ENCODE results near the gene TNPO1.

DNA sequence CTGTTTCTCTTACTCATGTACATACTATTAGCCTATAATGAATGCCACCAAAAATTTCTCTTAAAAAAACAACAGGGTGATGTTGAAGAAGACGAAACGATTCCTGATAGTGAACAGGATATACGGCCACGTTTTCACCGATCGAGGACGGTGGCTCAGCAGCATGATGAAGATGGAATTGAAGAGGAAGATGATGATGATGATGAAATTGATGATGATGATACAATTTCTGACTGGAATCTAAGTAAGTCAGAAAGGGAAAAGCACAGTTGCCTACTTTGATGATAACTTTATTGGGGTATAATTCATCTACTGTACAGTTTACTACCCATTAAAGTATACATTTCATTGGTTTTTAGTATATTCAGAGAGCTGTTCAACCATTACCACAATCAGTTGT is 66.5 kb downstream of the TNPO1 start:
- TF ChIP-seq, protein P1, sequence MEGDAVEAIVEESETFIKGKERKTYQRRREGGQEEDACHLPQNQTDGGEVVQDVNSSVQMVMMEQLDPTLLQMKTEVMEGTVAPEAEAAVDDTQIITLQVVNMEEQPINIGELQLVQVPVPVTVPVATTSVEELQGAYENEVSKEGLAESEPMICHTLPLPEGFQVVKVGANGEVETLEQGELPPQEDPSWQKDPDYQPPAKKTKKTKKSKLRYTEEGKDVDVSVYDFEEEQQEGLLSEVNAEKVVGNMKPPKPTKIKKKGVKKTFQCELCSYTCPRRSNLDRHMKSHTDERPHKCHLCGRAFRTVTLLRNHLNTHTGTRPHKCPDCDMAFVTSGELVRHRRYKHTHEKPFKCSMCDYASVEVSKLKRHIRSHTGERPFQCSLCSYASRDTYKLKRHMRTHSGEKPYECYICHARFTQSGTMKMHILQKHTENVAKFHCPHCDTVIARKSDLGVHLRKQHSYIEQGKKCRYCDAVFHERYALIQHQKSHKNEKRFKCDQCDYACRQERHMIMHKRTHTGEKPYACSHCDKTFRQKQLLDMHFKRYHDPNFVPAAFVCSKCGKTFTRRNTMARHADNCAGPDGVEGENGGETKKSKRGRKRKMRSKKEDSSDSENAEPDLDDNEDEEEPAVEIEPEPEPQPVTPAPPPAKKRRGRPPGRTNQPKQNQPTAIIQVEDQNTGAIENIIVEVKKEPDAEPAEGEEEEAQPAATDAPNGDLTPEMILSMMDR (IDR thresholded peaks at IDR 0.05), result no peak
- TF ChIP-seq POLR2A (IDR thresholded peaks at IDR 0.05), result no peak
- no peak for TF ChIP-seq POLR2AphosphoS5 (IDR thresholded peaks at IDR 0.05)
